HepG2 (cell line): ENCODE results near the gene CPE. TPM values are rescaled to one million over a fixed set of nuclear protein-coding genes. Genes with fewer than 3 reads are reported as not detected.
A peak's percentile ranks its signal among the peaks of the same experiment; 100 is the strongest.

Experiments
- CREM ChIP-seq, 2 experiments: sonication (generic) in 1 of 2; formaldehyde crosslinking in 1 of 2; IDR thresholded peaks; 2 replicates each; pipeline versions ENCODE4 v1.4.0 to v1.6.1; 2016 to 2020; ENCODE audit warnings: antibody characterized with exemption in 1 of 2, mild to moderate bottlenecking in 1 of 2, missing genetic modification reagents in 1 of 2
- DPF2 ChIP-seq: sonication (generic); formaldehyde crosslinking; IDR thresholded peaks from 2 replicates; pipeline ENCODE4 v1.4.0; 2020; ENCODE audit warnings: mild to moderate bottlenecking, low read depth, missing genetic modification reagents, borderline replicate concordance
- FOXA3 ChIP-seq: IDR thresholded peaks from 2 replicates; pipeline ENCODE4 v1.6.1; 2016; ENCODE audit warnings: missing genetic modification reagents, missing compliant biosample characterization
- FOXK1 ChIP-seq: sonication (generic); formaldehyde crosslinking; IDR thresholded peaks from 2 replicates; pipeline ENCODE4 v1.4.0; 2020; ENCODE audit warnings: low read depth, missing genetic modification reagents, borderline replicate concordance
- KLF13 ChIP-seq: sonication (generic); formaldehyde crosslinking; IDR thresholded peaks from 2 replicates; pipeline ENCODE4 v1.4.0; 2020; ENCODE audit warnings: mild to moderate bottlenecking, missing genetic modification reagents
- MAFG ChIP-seq: sonication (generic); formaldehyde crosslinking; IDR thresholded peaks from 2 replicates; pipeline ENCODE4 v1.5.1; 2020; ENCODE audit warnings: mild to moderate bottlenecking, missing genetic modification reagents
- MED1 ChIP-seq: sonication (generic); formaldehyde crosslinking; IDR thresholded peaks from 2 replicates; pipeline ENCODE4 v1.4.0; 2020; ENCODE audit warnings: missing genetic modification reagents
- NPAS2 ChIP-seq: sonication (generic); formaldehyde crosslinking; IDR thresholded peaks from 2 replicates; pipeline ENCODE4 v1.8.0; 2022; ENCODE audit warnings: mild to moderate bottlenecking, missing genetic modification reagents, borderline replicate concordance
- NR2F1 ChIP-seq, 2 experiments: fragments of 450-650 bp in 1 of 2; formaldehyde crosslinking in 1 of 2; IDR thresholded peaks; 2 replicates each; pipeline versions ENCODE4 v1.5.0 to v1.6.1; 2016 to 2020; ENCODE audit warnings: mild to moderate bottlenecking in 1 of 2, missing compliant biosample characterization in 1 of 2, missing genetic modification reagents in 1 of 2, moderate library complexity in 1 of 2
- SMAD1 ChIP-seq: sonication (generic); formaldehyde crosslinking; IDR thresholded peaks from 2 replicates; pipeline ENCODE4 v1.4.0; 2020; ENCODE audit warnings: missing genetic modification reagents, low read depth, mild to moderate bottlenecking, borderline replicate concordance
- SOX5 ChIP-seq: IDR thresholded peaks from 2 replicates; pipeline ENCODE4 v1.6.1; 2016; ENCODE audit warnings: borderline replicate concordance
- TBL1XR1 ChIP-seq: fragments of 150-350 bp; IDR thresholded peaks from 2 replicates; pipeline ENCODE4 v1.6.1; 2014; ENCODE audit warnings: borderline replicate concordance, low read length; ENCODE audit not compliant: partially characterized antibody
- ZFP62 ChIP-seq: sonication (generic); formaldehyde crosslinking; IDR thresholded peaks from 2 replicates; pipeline ENCODE4 v1.4.0; 2020; ENCODE audit warnings: missing genetic modification reagents
- ZNF350 ChIP-seq: sonication (generic); formaldehyde crosslinking; IDR thresholded peaks from 2 replicates; pipeline ENCODE4 v1.4.0; 2020; ENCODE audit warnings: mild to moderate bottlenecking, low read depth, missing genetic modification reagents, borderline replicate concordance
- ZNF550 ChIP-seq: sonication (generic); formaldehyde crosslinking; IDR thresholded peaks from 2 replicates; pipeline ENCODE4 v1.4.0; 2020; ENCODE audit warnings: mild to moderate bottlenecking, missing genetic modification reagents, borderline replicate concordance
- ZNF660 ChIP-seq: sonication (generic); formaldehyde crosslinking; IDR thresholded peaks from 2 replicates; pipeline ENCODE4 v1.5.1; 2020; ENCODE audit warnings: mild to moderate bottlenecking, low read depth, missing genetic modification reagents, borderline replicate concordance
- ZNF883 ChIP-seq: sonication (generic); formaldehyde crosslinking; IDR thresholded peaks from 2 replicates; pipeline ENCODE4 v1.5.1; 2020; ENCODE audit warnings: mild to moderate bottlenecking, missing genetic modification reagents; ENCODE audit errors: not compliant biosample characterization
- ZSCAN9 ChIP-seq: IDR thresholded peaks from 2 replicates; pipeline ENCODE4 v1.6.1; 2016; ENCODE audit warnings: borderline replicate concordance
- polyA plus RNA-seq, 8 experiments: library from polyadenylated mRNA; depleted of rRNA in 3 of 8; stranded (reverse) in 7 of 8; unstranded in 1 of 8; fragments of >200 nt; fragmentation: Illumina TruSeq in 4 of 8; extraction: Trizol in 4 of 8; gene quantifications; 2 replicates each; pipeline versions ENCODE4 v1.2.1 to v1.2.3, GENCODE V29; 2011 to 2016; ENCODE audit warnings: low read depth in 4 of 8, missing spikeins in 1 of 8, mixed read lengths in 1 of 8; ENCODE audit not compliant: insufficient read depth in 1 of 8
- total RNA-seq, 5 experiments: library from RNA; depleted of rRNA; stranded (reverse); fragments of >200 nt; fragmentation: Illumina TruSeq; extraction: Trizol; gene quantifications; 2 replicates each; pipeline ENCODE4 v1.2.3, GENCODE V29; 2016; ENCODE audit warnings: low read depth in 1 of 5
- TF ChIP-seq, protein P1 (sequence below): sonication (generic); formaldehyde crosslinking; IDR thresholded peaks from 2 replicates; pipeline ENCODE4 v1.4.0; 2020; ENCODE audit warnings: missing genetic modification reagents
- TF ChIP-seq, protein P2 (sequence below): sonication (generic); formaldehyde crosslinking; IDR thresholded peaks from 2 replicates; pipeline ENCODE4 v1.4.0; 2020; ENCODE audit warnings: missing genetic modification reagents
- TF ChIP-seq, protein P3 (sequence below): IDR thresholded peaks from 2 replicates; pipeline ENCODE4 v1.6.1; 2016; ENCODE audit warnings: missing compliant biosample characterization, missing genetic modification reagents, borderline replicate concordance
- TF ChIP-seq, protein P4 (sequence below): sonication (generic); formaldehyde crosslinking; IDR thresholded peaks from 2 replicates; pipeline ENCODE4 v1.4.0; 2020; ENCODE audit warnings: missing genetic modification reagents
- TF ChIP-seq, protein P5 (sequence below): sonication (generic); formaldehyde crosslinking; IDR thresholded peaks from 2 replicates; pipeline ENCODE4 v1.5.0; 2020; ENCODE audit warnings: mild to moderate bottlenecking, missing genetic modification reagents

The CPE gene
- total and polyA plus RNA-seq, 2 of the 13 experiments (the other 11 are each of a cell fraction or from before 2014, with no cell fraction given), result 268 to 852 TPM

DNA sequence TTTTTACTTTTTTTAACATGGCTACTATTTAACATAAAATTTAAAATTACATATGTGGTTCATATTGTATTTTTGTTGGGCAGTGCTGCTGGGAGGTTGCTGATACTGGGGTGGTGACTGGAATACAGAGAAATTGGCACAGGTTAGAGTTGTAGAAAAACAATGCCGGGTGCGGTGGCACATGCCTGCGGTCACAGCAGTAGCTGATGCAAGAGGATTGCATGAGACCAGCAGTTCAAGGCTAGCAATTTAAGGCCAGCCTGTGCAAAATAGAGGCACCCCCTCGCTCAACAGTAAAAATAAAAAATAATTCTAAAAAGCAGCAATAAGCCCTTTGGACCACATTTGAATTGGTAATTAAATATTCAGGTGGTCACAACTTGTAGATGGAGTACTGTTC is 11.8 kb upstream of the CPE start (continued):
- TF ChIP-seq, protein P1, sequence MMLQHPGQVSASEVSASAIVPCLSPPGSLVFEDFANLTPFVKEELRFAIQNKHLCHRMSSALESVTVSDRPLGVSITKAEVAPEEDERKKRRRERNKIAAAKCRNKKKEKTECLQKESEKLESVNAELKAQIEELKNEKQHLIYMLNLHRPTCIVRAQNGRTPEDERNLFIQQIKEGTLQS (CRISPR knock-in tag), result peak; percentile 95
- TF ChIP-seq KLF13 (no peak), SOX5 (peak; percentile 96), MAFG (CRISPR knock-in tag) (no peak), ZNF883 (no peak), SMAD1 (no peak), DPF2 (CRISPR knock-in tag) (peak; percentile 30; the same call in 1 of the 2 replicates), FOXA3 (CRISPR knock-in tag) (peak; percentile 62), MED1 (CRISPR knock-in tag) (peak; percentile 94), ZNF550 (CRISPR knock-in tag) (no peak), NPAS2 (CRISPR knock-in tag) (no peak), ZFP62 (CRISPR knock-in tag) (no peak), TBL1XR1 (peak; percentile 48), CREM (IDR thresholded peaks at IDR 0.05) (peak; percentile 19; the same call in 1 of the 2 replicates), CREM (CRISPR knock-in tag; IDR thresholded peaks at IDR 0.05) (no peak), ZSCAN9 (CRISPR knock-in tag) (0 out of 2 replicates have a peak, but pooled peaks have one; percentile 33), ZNF350 (CRISPR knock-in tag) (peak; percentile 37; the same call in 1 of the 2 replicates), FOXK1 (CRISPR knock-in tag) (peak; percentile 72; the same call in 1 of the 2 replicates), ZNF660 (CRISPR knock-in tag) (no peak), NR2F1 (CRISPR knock-in tag; IDR thresholded peaks at IDR 0.05) (peak; percentile 63 to 77; a peak in 2 of 4 replicates)
- TF ChIP-seq, protein P2, sequence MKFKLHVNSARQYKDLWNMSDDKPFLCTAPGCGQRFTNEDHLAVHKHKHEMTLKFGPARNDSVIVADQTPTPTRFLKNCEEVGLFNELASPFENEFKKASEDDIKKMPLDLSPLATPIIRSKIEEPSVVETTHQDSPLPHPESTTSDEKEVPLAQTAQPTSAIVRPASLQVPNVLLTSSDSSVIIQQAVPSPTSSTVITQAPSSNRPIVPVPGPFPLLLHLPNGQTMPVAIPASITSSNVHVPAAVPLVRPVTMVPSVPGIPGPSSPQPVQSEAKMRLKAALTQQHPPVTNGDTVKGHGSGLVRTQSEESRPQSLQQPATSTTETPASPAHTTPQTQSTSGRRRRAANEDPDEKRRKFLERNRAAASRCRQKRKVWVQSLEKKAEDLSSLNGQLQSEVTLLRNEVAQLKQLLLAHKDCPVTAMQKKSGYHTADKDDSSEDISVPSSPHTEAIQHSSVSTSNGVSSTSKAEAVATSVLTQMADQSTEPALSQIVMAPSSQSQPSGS (CRISPR knock-in tag), result 0 out of 2 replicates have a peak, but pooled peaks have one; percentile 60
- TF ChIP-seq, protein P3, sequence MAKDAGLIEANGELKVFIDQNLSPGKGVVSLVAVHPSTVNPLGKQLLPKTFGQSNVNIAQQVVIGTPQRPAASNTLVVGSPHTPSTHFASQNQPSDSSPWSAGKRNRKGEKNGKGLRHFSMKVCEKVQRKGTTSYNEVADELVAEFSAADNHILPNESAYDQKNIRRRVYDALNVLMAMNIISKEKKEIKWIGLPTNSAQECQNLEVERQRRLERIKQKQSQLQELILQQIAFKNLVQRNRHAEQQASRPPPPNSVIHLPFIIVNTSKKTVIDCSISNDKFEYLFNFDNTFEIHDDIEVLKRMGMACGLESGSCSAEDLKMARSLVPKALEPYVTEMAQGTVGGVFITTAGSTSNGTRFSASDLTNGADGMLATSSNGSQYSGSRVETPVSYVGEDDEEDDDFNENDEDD (CRISPR knock-in tag), result peak; percentile 40; the same call in 1 of the 2 replicates
- TF ChIP-seq, protein P4, sequence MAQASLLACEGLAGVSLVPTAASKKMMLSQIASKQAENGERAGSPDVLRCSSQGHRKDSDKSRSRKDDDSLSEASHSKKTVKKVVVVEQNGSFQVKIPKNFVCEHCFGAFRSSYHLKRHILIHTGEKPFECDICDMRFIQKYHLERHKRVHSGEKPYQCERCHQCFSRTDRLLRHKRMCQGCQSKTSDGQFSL (CRISPR knock-in tag), result 0 out of 2 replicates have a peak, but pooled peaks have one; percentile 48
- TF ChIP-seq, protein P5, sequence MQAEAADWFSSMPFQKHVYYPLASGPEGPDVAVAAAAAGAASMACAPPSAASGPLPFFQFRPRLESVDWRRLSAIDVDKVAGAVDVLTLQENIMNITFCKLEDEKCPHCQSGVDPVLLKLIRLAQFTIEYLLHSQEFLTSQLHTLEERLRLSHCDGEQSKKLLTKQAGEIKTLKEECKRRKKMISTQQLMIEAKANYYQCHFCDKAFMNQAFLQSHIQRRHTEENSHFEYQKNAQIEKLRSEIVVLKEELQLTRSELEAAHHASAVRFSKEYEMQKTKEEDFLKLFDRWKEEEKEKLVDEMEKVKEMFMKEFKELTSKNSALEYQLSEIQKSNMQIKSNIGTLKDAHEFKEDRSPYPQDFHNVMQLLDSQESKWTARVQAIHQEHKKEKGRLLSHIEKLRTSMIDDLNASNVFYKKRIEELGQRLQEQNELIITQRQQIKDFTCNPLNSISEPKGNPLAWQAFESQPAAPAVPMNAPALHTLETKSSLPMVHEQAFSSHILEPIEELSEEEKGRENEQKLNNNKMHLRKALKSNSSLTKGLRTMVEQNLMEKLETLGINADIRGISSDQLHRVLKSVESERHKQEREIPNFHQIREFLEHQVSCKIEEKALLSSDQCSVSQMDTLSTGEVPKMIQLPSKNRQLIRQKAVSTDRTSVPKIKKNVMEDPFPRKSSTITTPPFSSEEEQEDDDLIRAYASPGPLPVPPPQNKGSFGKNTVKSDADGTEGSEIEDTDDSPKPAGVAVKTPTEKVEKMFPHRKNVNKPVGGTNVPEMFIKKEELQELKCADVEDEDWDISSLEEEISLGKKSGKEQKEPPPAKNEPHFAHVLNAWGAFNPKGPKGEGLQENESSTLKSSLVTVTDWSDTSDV (CRISPR knock-in tag), result no peak
